Fibroblast of the aortic adventitia (primary cell): ENCODE measurements around the gene CHST8. TPM values are rescaled to one million over a fixed set of nuclear protein-coding genes. Genes with fewer than 3 reads are reported as not detected.

ENCODE experiments used
- DNase-seq: peaks from one replicate; pipeline ENCODE4 v3.0.0-alpha.2; 2010; ENCODE audit warnings: low read depth
- H3K4me3 ChIP-seq: 2 replicates; pipeline ENCODE4 v1.5.1; 2011; ENCODE audit warnings: low read depth, mild to moderate bottlenecking, control low read depth, low read length, moderate library complexity
- CTCF ChIP-seq: IDR thresholded peaks from 2 replicates; pipeline ENCODE4 v1.5.1; 2011; ENCODE audit warnings: mild to moderate bottlenecking, low read length, control low read depth, inconsistent platforms; ENCODE audit not compliant: insufficient read depth
- total RNA-seq: library from RNA; depleted of rRNA; stranded (reverse); fragments of >200 nt; gene quantifications from 2 replicates; pipeline ENCODE4 v1.2.3, GENCODE V29; 2012; ENCODE audit warnings: low replicate concordance

CHST8 gene
- total RNA-seq, 1 donor, result not detected

GRCh38 chr19:33678796-33679585 lies 57.2 kb downstream of the CHST8 start:
- no peak for TF ChIP-seq CTCF
- no peak for DNase-seq
- H3K4me3 ChIP-seq, result no peak overlapping the region

GRCh38 chr19:33679696-33680095 lies 57.9 kb downstream of the CHST8 start:
- no peak overlapping the region for H3K4me3 ChIP-seq
- no peak for DNase-seq
- no peak for TF ChIP-seq CTCF

- no peak for TF ChIP-seq CTCF
- H3K4me3 ChIP-seq, result no peak overlapping the region
- no peak for DNase-seq
Measured at GRCh38 chr19:33681081-33681680, 59.4 kb downstream of the CHST8 start.

GRCh38 chr19:33683881-33684537 lies 62.3 kb downstream of the CHST8 start:
- H3K4me3 ChIP-seq, result no peak overlapping the region
- no peak for TF ChIP-seq CTCF
- DNase-seq, result peak; percentile 8

DNA sequence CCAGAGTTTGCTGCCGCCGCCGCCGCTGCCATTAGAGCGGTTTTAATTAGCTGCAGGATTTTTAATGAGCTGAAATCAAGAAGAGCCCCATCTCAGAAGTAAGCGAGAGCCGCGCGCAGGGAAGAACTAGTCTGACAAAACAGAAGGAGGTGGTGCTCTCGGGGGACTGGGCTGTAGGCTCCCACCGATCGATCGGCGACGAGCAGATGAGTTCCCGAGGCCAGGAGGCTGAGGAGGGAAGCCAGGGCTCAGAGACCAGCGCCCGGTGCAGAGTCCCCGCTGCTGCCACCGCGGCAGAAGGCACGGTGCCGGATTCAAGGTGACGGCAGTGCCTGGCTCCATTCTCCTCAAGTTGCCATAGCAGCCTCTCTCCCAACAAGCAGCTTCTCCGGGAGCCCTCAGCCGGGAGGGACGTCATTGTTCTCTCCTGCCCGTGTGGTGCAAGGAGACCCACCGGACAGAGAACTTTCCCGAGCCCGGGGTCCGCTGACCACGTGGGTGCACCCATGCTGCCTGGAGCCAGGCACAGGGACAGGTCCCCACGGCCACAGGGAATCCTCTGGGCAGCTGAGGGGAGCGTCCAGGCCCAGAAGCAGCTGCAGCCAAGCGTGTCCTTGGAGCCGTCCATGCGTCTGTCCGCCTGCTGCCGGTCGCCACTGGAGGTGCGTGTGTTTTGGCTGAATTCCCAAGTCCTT lies 62.9 kb downstream of the CHST8 start:
- TF ChIP-seq CTCF, result no peak
- H3K4me3 ChIP-seq, result no peak overlapping the region
- DNase-seq, result no peak

- H3K4me3 ChIP-seq, result no peak overlapping the region
- TF ChIP-seq CTCF, result no peak
- no peak for DNase-seq
Measured at GRCh38 chr19:33685541-33685940, 63.8 kb downstream of the CHST8 start.
